GM11168 (cell line): ENCODE data around the gene NT5M.

Experiments used
- in situ Hi-C: fragments of 300-500 bp; cut with MboI; formaldehyde crosslinking; loops from one replicate; pipeline ENCODE4 v1.12.0; 2022; ENCODE audit warnings: low sequenced_read_pairs; ENCODE audit not compliant: unreplicated experiment

NT5M gene

GRCh38 chr17:17328251-17328650 is 25.1 kb downstream of the NT5M start:
- in situ Hi-C loops: no loop called here

DNA sequence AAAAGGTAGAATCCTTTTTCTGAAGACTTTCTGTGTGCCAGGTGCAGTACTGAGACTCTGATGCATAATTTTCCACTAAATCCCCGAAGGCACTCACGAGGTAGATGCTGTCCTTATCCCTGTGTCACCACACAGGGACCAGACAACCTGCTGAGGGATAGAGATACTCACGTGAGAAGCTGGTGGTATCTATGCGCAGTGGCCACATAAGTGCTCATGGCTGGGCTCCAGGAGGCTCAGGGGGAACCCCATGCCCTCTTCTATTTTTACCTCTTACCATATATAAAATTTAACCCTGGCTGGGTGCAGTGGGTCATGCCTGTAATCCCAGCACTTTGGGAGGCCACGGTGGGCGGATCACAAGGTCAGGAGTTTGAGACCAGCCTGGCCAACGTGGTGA is 38.3 kb downstream of the NT5M start:
- in situ Hi-C loops: no loop called here

- in situ Hi-C loops: no loop called here
Measured at GRCh38 chr17:17342242-17342945, 39.2 kb downstream of the NT5M start.

DNA sequence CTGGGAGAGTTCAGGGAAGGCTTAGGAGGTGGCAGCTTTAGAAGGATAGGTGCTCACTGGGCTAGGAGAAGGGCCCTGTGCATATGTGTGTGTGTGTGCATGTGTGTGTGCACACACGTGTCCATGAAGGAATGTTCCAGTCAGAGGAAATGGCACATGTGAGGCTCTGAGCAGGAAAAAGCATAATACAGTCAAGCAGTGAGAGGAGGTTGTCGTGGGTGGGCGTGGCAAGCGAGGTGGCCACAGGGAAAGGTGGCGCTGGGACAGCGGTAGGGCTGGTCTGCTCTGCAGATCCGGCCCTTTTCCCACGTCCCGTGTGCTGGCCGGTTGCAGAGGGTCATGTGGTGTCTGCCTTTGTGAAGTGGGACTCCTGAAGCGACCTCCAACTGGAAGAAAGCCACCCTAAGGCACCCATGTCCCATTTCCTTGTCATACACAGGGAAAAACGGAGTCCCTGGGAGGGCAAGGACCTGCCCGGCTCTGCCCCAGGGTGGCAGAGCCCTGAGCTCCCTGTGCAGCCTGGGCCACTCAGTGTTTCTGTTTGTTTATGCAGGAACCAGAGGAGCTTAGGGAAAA is 40.1 kb downstream of the NT5M start:
- in situ Hi-C loops: no loop called here

- in situ Hi-C loops: no loop called here
Measured at GRCh38 chr17:17343896-17344506, 40.8 kb downstream of the NT5M start.

- in situ Hi-C loops: no loop called here
Measured at GRCh38 chr17:17344507-17345293, 41.5 kb downstream of the NT5M start.

DNA sequence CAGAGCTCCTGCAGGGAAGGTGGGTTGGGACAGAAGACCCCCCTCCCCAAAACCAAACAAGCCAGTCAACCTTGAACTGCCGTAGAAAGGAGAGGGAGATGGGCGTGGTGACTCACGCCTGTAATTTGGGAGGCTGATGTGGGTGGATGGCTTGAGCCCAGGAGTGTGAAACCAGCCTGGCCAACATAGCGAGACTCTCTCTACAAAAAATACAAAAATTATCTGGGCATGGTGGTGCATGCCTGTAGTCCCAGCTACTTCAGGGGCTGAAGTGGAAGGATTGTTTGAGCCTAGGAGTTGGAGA is 42.1 kb downstream of the NT5M start:
- in situ Hi-C loops: no loop called here

DNA sequence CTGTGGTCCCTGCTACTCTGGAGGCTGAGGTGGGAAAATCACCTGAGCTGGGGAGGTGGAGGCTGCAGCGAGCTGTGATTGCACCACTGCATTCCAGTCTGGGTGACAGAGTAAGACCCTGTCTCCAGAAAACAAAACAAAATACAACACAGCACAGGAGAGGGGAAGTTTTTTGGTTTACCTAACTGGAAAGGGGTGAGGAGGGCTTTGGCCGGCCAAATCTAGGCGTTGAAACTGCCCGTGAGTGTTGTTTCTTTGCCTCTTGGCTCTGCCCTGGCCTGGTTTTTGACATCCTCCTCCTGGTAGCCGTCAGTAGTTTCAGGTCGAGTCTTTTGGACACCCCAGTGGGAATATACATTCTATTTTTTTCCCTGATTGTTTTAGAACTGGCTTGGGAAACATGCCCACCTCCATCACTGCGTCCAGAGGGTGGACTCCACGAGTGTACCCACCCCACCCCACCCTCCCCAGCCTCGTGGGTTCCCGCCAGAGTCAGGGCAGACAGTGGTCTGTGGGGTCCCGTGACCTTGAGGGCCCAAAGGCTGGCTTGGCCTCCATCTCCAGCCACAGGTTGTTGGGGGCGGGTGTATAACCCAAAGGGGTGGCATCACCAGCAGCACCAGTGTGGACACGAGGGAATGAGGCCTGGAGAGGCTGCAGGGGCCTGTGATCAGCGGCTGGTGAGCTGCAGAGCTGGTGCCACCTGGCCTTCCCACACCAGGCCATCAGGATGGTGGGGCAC is 42.7 kb downstream of the NT5M start:
- in situ Hi-C loops: no loop called here

DNA sequence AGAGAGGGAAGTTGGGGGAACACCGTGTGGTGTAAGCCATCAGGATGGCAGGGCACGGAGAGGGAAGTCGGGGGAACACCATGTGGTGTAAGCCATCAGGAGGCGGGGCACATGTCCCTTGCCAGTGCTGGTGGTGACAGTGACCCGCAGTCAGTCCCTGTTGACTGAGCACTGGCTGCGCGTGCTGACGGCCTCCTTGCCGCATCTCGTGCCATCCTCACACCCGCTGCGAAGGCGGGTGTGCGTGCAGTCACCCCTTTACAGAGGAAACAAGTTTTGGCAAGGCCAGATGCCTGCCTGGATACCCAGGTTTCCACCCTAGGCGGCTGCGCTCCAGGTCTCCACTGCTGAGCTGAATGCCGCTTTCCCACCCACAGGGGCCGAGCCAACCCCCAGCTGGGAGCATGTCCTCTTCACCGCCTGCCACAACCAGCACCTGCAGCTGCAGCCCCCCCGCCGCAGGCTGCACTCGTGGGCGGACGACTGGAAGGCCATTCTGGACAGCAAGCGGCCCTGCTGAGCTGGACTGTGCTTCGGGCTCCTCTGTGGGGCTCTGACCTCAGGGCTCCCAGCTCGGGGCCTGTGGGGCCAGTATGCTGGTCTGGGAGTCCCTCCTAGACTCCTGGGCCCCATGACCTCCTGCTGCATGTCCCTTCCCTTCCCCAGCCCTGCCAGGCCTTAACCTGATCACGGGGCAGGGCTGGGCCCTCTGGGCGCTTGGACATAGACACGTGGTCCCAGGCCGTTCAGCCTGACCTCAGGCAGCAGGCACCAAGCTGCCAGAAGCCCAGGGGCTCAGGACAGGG is 43.5 kb downstream of the NT5M start:
- in situ Hi-C loops: no loop called here

- in situ Hi-C loops: no loop called here
Measured at GRCh38 chr17:17347234-17347955, 44.2 kb downstream of the NT5M start.

DNA sequence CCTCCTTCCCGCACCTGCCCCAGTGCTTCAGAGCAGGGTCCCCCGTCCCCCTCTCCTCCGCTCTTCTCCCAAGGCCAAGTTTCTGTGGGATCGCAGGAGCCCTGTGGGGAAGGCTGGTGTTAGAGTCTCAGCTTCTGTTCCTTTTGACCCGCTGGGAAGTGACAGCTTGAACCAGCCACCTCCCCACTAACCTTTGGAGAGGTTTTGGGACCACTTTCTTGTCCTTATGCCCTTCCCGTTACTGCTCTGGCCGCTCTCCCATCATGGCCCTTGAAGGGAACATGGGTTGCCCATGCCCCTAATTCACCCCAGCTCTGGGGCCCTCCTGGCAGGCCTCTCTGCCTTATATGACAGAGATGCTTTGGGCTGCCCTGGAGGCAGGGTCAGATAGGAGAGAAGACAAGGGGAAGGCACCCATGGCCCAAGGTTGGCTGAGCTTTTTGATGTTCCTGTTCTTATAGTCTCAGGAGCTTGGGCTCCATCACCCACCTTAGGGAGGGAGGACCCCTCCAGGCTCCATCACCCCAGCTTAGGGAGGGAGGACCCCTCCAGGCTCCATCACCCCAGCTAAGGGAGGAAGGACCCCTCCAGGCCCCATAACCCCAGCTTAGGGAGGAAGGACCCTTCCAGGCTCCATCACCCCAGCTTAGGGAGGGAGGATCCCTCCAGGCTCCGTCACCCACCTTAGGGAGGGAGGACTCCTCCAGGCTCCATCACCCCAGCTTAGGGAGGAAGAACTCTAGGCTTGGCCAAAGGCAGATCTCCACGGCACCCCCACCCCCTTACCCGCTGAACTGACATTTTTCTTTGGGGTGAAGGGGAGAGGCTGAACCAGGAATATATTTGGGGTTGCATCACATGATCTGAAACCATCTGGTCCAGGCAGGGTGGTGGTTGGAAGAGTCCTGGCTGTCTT is 45.0 kb downstream of the NT5M start:
- in situ Hi-C loops: no loop called here

DNA sequence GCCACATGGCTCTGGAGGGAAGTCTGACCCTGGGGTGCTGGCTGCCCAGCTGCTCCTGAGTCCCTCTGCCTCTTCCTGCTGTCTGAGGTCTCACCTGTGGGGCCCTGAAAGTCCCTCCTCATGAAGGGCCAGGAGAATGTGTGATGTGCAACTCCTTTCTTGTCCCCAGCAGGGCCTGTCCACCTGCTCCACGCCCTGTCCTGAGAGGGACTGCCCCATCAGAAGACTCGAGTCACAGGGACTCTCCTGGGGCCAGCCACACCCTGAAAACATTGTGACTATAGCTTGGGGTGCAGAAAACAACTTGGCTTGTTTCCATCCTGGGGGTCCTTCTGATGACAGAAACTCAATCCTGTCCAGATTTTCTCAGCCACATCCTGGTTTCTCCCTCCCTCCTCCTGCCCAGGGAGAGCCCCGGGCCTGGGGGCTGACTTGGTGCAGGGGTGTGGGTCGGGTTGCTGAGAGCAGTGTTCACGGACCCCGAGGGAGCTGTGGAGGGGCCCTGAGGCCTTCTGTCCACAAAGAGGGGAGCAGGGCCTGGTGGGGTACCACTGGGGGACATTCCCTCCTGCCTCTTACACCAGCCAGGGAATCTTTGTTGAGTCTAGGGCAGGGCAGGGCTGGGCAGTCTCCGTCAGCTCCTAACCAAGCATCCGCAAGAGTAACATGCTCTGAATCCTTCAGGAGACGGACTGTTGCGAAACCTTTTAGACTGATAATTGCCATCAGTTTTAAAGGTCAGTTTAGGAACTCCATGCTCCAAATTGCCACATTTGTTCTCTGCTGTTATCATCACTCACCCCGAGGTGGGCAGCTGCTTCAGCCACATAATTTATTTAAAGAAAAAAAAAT is 45.9 kb downstream of the NT5M start:
- in situ Hi-C loops: no loop called here

- in situ Hi-C loops: no loop called here
Measured at GRCh38 chr17:17349724-17350106, 46.5 kb downstream of the NT5M start.

DNA sequence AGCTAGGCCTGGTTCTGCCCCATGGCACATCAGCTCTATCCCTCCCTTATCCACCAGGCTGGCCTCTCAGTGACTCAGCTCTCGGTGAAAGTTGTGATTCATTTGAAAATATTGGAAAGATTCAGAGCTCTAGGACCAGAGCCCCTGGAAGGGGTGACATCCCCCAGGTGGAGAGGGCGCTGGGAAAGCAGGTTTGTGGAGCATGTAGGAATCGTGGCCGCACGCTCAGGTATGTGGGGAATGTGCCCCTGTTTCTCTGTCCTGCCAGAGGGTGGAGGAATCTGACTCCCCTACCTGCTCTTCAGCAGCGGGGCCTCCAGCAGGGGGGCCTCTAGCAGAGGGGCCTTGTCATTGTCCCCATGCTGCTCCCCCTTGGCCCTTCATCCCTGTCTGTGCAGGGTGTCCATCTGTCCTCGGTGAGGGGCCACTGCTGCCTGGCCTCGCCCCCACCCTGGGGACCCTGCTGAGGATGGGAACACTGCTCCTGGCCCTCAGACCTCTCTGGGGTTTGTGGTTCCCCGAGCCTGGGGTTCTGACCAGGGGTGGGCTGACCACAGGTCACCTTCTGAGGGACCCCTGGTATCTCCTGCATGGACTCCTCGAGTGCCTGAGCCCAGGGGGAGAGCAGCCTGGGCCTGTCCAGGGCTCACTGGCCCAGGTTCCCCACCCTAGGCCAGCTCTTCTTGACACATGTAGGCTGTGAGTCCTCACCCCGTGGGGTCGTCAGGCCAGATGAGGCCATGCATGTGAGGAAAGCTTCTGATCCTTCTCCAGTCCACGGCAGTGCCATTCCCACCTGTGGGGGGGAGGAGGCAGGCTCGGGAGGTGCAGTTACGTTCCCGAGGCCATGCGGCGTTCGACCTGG is 47.5 kb downstream of the NT5M start:
- in situ Hi-C loops: no loop called here

DNA sequence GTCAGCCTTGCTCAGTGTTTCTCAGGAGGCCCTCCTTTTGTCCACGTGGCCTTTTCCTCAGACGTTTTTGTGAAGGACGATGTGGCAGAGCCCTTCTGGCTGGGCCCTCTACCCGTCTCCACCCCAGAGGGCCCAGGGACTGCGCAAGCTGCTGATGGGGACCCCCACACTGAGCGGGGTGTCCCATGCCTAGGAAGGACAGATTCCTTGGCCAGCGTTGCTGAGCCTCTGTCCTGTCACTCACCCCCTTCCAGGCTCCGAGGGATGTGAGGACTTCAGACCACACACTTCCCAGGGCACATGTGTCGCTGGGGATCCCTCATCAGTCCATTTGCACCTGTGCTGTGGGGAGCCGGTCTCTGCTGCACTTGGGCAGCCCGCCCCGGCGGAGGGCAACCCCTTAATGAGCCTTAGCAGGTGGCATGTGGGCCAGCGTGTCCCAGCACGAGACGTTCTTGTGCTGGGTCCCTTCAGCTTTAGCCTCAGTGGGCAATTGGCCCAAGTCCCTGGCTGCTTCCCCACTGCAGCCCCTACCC is 48.3 kb downstream of the NT5M start:
- in situ Hi-C loops: no loop called here
